K562 (cell line): ENCODE data around the gene IL17REL. TPM values are rescaled to one million over a fixed set of nuclear protein-coding genes. Genes with fewer than 3 reads are reported as not detected.

Experiments used
- MYBL2 ChIP-seq, 2 experiments: fragments of 450-650 bp in 1 of 2; sonication (generic) in 1 of 2; formaldehyde crosslinking in 1 of 2; IDR thresholded peaks; 2 replicates each; pipeline versions ENCODE4 v1.6.1 to v1.8.1; 2017 to 2022; ENCODE audit warnings: borderline replicate concordance in 1 of 2, inconsistent platforms in 1 of 2, low read depth in 1 of 2, mild to moderate bottlenecking in 1 of 2, missing genetic modification reagents in 1 of 2, moderate library complexity in 1 of 2
- NFATC3 ChIP-seq: fragments of 450-650 bp; IDR thresholded peaks from 2 replicates; pipeline ENCODE4 v1.6.1; 2017; ENCODE audit warnings: mild to moderate bottlenecking
- RBBP5 ChIP-seq: fragments of 200-600 bp; sonication (generic); IDR thresholded peaks from 2 replicates; pipeline ENCODE4 v1.6.1; 2012; ENCODE audit warnings: borderline replicate concordance, mild to moderate bottlenecking, low read length, control low read depth, inconsistent platforms; ENCODE audit not compliant: insufficient read depth, poor library complexity, severe bottlenecking
- TGIF2 ChIP-seq: sonication (generic); formaldehyde crosslinking; IDR thresholded peaks from 2 replicates; pipeline ENCODE4 v1.8.1; 2022; ENCODE audit warnings: mild to moderate bottlenecking, missing genetic modification reagents, moderate library complexity
- polyA plus RNA-seq, 8 experiments: library from polyadenylated mRNA; depleted of rRNA in 4 of 8; stranded (reverse) in 5 of 8; unstranded in 3 of 8; fragments of >200 nt; fragmentation: Nextera tagmentation in 2 of 8; fragmentation: Illumina TruSeq in 1 of 8; extraction: Ambion mirVana in 2 of 8; extraction: Trizol in 1 of 8; gene quantifications; 2 replicates each; pipeline versions ENCODE4 v1.2.1 to v1.2.3, GENCODE V29; 2011 to 2014; ENCODE audit warnings: inconsistent platforms in 1 of 8, missing spikeins in 1 of 8
- total RNA-seq, 7 experiments: library from RNA; depleted of rRNA in 6 of 7; stranded (reverse); fragments of >200 nt in 6 of 7; fragmentation: Illumina TruSeq in 2 of 7; extraction: Trizol in 2 of 7; gene quantifications; 2 replicates each; pipeline versions ENCODE4 v1.2.1 to v1.2.3, GENCODE V29; 2011 to 2021; ENCODE audit warnings: low replicate concordance in 1 of 7
- TF ChIP-seq, protein P1 (sequence below): fragments of 450-650 bp; IDR thresholded peaks from 2 replicates; pipeline ENCODE4 v1.6.1; 2018; ENCODE audit warnings: mild to moderate bottlenecking, low read depth; ENCODE audit not compliant: partially characterized antibody
- TF ChIP-seq, protein P2 (sequence below): IDR thresholded peaks from 3 replicates; pipeline ENCODE4 v1.6.1; 2011; ENCODE audit warnings: borderline replicate concordance, mild to moderate bottlenecking, moderate library complexity; ENCODE audit not compliant: insufficient read length; ENCODE audit errors: extremely low read depth

The IL17REL gene
- total and polyA plus RNA-seq, 9 of the 15 experiments (the other 6 are each of a cell fraction or from before 2014, with no cell fraction given) = 0.05 to 0.42 (median 0.11) TPM; not detected in 4

DNA sequence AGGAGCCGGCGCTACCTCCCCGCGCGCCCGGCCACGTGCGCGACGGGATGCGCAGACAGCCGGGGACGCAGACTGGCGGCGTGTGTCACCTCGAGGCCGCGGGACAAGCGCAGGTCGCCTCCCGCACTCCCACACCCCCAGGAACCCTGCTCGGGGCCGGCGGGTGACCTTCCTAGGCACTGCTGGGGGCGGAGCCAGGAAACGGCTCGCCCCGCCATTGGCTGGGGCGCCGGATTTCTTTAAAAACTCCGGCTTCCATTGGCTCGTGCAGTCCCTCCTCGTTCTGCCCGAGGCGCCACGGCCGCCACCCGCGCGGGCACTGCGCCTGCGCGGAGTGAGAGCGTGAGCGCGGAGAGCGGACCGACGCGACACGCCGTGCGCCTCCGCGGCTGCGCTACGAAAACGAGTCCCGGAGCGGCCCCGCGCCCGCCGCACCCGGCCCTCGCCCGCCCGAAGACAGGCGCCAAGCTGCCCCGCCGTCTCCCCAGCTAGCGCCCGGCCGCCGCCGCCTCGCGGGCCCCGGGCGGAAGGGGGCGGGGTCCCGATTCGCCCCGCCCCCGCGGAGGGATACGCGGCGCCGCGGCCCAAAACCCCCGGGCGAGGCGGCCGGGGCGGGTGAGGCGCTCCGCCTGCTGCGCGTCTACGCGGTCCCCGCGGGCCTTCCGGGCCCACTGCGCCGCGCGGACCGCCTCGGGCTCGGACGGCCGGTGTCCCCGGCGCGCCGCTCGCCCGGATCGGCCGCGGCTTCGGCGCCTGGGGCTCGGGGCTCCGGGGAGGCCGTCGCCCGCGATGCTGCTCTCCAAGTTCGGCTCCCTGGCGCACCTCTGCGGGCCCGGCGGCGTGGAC is 52.2 kb downstream of the IL17REL start, which contains the start of gene PIM3 (continued):
- TF ChIP-seq, protein P1, sequence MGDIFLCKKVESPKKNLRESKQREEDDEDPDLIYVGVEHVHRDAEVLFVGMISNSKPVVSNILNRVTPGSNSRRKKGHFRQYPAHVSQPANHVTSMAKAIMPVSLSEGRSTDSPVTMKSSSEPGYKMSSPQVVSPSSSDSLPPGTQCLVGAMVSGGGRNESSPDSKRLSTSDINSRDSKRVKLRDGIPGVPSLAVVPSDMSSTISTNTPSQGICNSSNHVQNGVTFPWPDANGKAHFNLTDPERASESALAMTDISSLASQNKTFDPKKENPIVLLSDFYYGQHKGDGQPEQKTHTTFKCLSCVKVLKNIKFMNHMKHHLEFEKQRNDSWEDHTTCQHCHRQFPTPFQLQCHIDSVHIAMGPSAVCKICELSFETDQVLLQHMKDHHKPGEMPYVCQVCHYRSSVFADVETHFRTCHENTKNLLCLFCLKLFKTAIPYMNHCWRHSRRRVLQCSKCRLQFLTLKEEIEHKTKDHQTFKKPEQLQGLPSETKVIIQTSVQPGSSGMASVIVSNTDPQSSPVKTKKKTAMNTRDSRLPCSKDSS = no peak
- TF ChIP-seq RBBP5 = no peak
- 0 out of 2 replicates have a peak, but pooled peaks have one; percentile 26 for TF ChIP-seq MYBL2 (IDR thresholded peaks at IDR 0.05; ENCODE audit: low read depth)
- TF ChIP-seq MYBL2 (CRISPR knock-in tag; IDR thresholded peaks at IDR 0.05; ENCODE audit: borderline replicate concordance) = no peak
- TF ChIP-seq NFATC3 = no peak
- no peak for TF ChIP-seq TGIF2 (CRISPR knock-in tag)
- TF ChIP-seq, protein P2, sequence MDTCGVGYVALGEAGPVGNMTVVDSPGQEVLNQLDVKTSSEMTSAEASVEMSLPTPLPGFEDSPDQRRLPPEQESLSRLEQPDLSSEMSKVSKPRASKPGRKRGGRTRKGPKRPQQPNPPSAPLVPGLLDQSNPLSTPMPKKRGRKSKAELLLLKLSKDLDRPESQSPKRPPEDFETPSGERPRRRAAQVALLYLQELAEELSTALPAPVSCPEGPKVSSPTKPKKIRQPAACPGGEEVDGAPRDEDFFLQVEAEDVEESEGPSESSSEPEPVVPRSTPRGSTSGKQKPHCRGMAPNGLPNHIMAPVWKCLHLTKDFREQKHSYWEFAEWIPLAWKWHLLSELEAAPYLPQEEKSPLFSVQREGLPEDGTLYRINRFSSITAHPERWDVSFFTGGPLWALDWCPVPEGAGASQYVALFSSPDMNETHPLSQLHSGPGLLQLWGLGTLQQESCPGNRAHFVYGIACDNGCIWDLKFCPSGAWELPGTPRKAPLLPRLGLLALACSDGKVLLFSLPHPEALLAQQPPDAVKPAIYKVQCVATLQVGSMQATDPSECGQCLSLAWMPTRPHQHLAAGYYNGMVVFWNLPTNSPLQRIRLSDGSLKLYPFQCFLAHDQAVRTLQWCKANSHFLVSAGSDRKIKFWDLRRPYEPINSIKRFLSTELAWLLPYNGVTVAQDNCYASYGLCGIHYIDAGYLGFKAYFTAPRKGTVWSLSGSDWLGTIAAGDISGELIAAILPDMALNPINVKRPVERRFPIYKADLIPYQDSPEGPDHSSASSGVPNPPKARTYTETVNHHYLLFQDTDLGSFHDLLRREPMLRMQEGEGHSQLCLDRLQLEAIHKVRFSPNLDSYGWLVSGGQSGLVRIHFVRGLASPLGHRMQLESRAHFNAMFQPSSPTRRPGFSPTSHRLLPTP = no peak
